HepG2 (cell line): ENCODE results near the gene MRPL38. TPM values are rescaled to one million over a fixed set of nuclear protein-coding genes. Genes with fewer than 3 reads are reported as not detected.

Experiments used
- ADNP ChIP-seq: sonication (generic); formaldehyde crosslinking; IDR thresholded peaks from 2 replicates; pipeline ENCODE4 v1.4.0; 2020; ENCODE audit warnings: missing genetic modification reagents
- EHMT2 ChIP-seq: fragments of 200-600 bp; sonication (generic); IDR thresholded peaks from 2 replicates; pipeline ENCODE4 v1.7.0; 2017; ENCODE audit warnings: antibody characterized with exemption, low read depth, low read length, borderline replicate concordance
- FOXK1 ChIP-seq: sonication (generic); formaldehyde crosslinking; IDR thresholded peaks from 2 replicates; pipeline ENCODE4 v1.4.0; 2020; ENCODE audit warnings: low read depth, missing genetic modification reagents, borderline replicate concordance
- HNRNPH1 ChIP-seq: fragments of 200-400 bp; formaldehyde crosslinking; optimal IDR thresholded peaks from 2 replicates; pipeline ENCODE3; 2017; ENCODE audit warnings: mild to moderate bottlenecking, low read depth, low read length
- KLF15 ChIP-seq: sonication (generic); formaldehyde crosslinking; IDR thresholded peaks from 2 replicates; pipeline ENCODE4 v1.8.1; 2023; ENCODE audit warnings: borderline replicate concordance, mild to moderate bottlenecking, inconsistent platforms, missing genetic modification reagents, mixed read lengths
- MAX ChIP-seq: IDR thresholded peaks from 2 replicates; pipeline ENCODE4 v1.6.1; 2012; ENCODE audit warnings: inconsistent platforms
- REST ChIP-seq, 2 experiments: IDR thresholded peaks; 2 replicates each; pipeline ENCODE4 v1.6.1; 2011 to 2012; ENCODE audit warnings: low read length in 2 of 2, borderline replicate concordance in 1 of 2, low read depth in 1 of 2, mild to moderate bottlenecking in 1 of 2, moderate library complexity in 1 of 2
- SNAPC2 ChIP-seq: sonication (generic); formaldehyde crosslinking; IDR thresholded peaks from 2 replicates; pipeline ENCODE4 v1.8.1; 2022; ENCODE audit warnings: mild to moderate bottlenecking, missing genetic modification reagents
- SRY ChIP-seq: sonication (generic); formaldehyde crosslinking; IDR thresholded peaks from 2 replicates; pipeline ENCODE4 v1.8.0; 2022; ENCODE audit warnings: mild to moderate bottlenecking, missing genetic modification reagents
- THAP7 ChIP-seq: sonication (generic); formaldehyde crosslinking; IDR thresholded peaks from 2 replicates; pipeline ENCODE4 v1.8.1; 2023; ENCODE audit warnings: mild to moderate bottlenecking, missing genetic modification reagents
- ZFP62 ChIP-seq: sonication (generic); formaldehyde crosslinking; IDR thresholded peaks from 2 replicates; pipeline ENCODE4 v1.4.0; 2020; ENCODE audit warnings: missing genetic modification reagents
- ZKSCAN5 ChIP-seq: sonication (generic); formaldehyde crosslinking; IDR thresholded peaks from 2 replicates; pipeline ENCODE4 v1.5.1; 2020; ENCODE audit warnings: mild to moderate bottlenecking, missing genetic modification reagents
- ZMYM4 ChIP-seq: sonication (generic); formaldehyde crosslinking; IDR thresholded peaks from 2 replicates; pipeline ENCODE4 v1.8.1; 2023; ENCODE audit warnings: mild to moderate bottlenecking, missing genetic modification reagents
- ZNF552 ChIP-seq: sonication (generic); formaldehyde crosslinking; IDR thresholded peaks from 2 replicates; pipeline ENCODE4 v1.9.0; 2022; ENCODE audit warnings: missing genetic modification reagents, mild to moderate bottlenecking, borderline replicate concordance
- ZNF563 ChIP-seq: sonication (generic); formaldehyde crosslinking; IDR thresholded peaks from 2 replicates; pipeline ENCODE4 v1.8.0; 2022; ENCODE audit warnings: mild to moderate bottlenecking, moderate library complexity, missing genetic modification reagents
- ZNF687 ChIP-seq: sonication (generic); formaldehyde crosslinking; IDR thresholded peaks from 2 replicates; pipeline ENCODE4 v1.5.1; 2020; ENCODE audit warnings: mild to moderate bottlenecking, missing genetic modification reagents, moderate library complexity
- ZNF737 ChIP-seq: sonication (generic); formaldehyde crosslinking; IDR thresholded peaks from 2 replicates; pipeline ENCODE4 v1.5.0; 2020; ENCODE audit warnings: missing genetic modification reagents, mild to moderate bottlenecking, borderline replicate concordance
- ZNF784 ChIP-seq: sonication (generic); formaldehyde crosslinking; IDR thresholded peaks from 2 replicates; pipeline ENCODE4 v1.5.1; 2020; ENCODE audit warnings: missing genetic modification reagents, mild to moderate bottlenecking, borderline replicate concordance
- polyA plus RNA-seq, 8 experiments: library from polyadenylated mRNA; depleted of rRNA in 3 of 8; stranded (reverse) in 7 of 8; unstranded in 1 of 8; fragments of >200 nt; fragmentation: Illumina TruSeq in 4 of 8; extraction: Trizol in 4 of 8; gene quantifications; 2 replicates each; pipeline versions ENCODE4 v1.2.1 to v1.2.3, GENCODE V29; 2011 to 2016; ENCODE audit warnings: low read depth in 4 of 8, missing spikeins in 1 of 8, mixed read lengths in 1 of 8; ENCODE audit not compliant: insufficient read depth in 1 of 8
- total RNA-seq, 5 experiments: library from RNA; depleted of rRNA; stranded (reverse); fragments of >200 nt; fragmentation: Illumina TruSeq; extraction: Trizol; gene quantifications; 2 replicates each; pipeline ENCODE4 v1.2.3, GENCODE V29; 2016; ENCODE audit warnings: low read depth in 1 of 5

The MRPL38 gene
- total and polyA plus RNA-seq, 2 of the 13 experiments (the other 11 are each of a cell fraction or from before 2014, with no cell fraction given) = 83.7 to 125 TPM

GRCh38 chr17:75904749-75905521 lies at the start of gene MRPL38 (continued):
- TF ChIP-seq ZNF687 (CRISPR knock-in tag) (peak; percentile 99), KLF15 (CRISPR knock-in tag) (no peak), REST (IDR thresholded peaks at IDR 0.05; ENCODE audit: borderline replicate concordance in 1 of 2, low read depth in 1 of 2, low read length in 2 of 2) (peak in 1 of 2 experiments; percentile 38; a peak in 1 of 4 replicates), SRY (CRISPR knock-in tag) (peak; percentile 62; the same call in 1 of the 2 replicates), ZNF563 (CRISPR knock-in tag) (peak; percentile 85; the same call in 1 of the 2 replicates), ZKSCAN5 (CRISPR knock-in tag) (no peak), ZNF552 (CRISPR knock-in tag) (peak; percentile 73; the same call in 1 of the 2 replicates), ZMYM4 (peak; percentile 74), HNRNPH1 (no peak), FOXK1 (CRISPR knock-in tag) (peak; percentile 68; the same call in 1 of the 2 replicates), SNAPC2 (peak; percentile 88), THAP7 (peak; percentile 97), ADNP (CRISPR knock-in tag) (no peak; the same call in 1 of the 2 replicates), ZNF784 (CRISPR knock-in tag) (peak; percentile 94), MAX (peak; percentile 95), EHMT2 (no peak), ZFP62 (no peak), ZNF737 (CRISPR knock-in tag) (no peak)
